Mesothelial cell of epicardium (in vitro differentiated cells): Measurements from ENCODE around the gene ADGRL4. TPM values are rescaled to one million over a fixed set of nuclear protein-coding genes. Genes with fewer than 3 reads are reported as not detected.

Source experiments
- DNase-seq, 2 experiments: peaks; one replicate each; pipeline ENCODE4 v3.0.0; 2021; ENCODE audit warnings: low spot score in 2 of 2; ENCODE audit not compliant: unreplicated experiment in 2 of 2
- H3K27ac Mint-ChIP-seq: 2 replicates; pipeline ENCODE4 v1.8.0; 2021; ENCODE audit warnings: mixed read lengths
- H3K27me3 Mint-ChIP-seq: 2 replicates; pipeline ENCODE4 v1.8.0; 2021; ENCODE audit warnings: low read depth, mixed read lengths
- H3K36me3 Mint-ChIP-seq: 2 replicates; pipeline ENCODE4 v1.8.0; 2021; ENCODE audit warnings: mixed read lengths
- H3K4me1 Mint-ChIP-seq: 2 replicates; pipeline ENCODE4 v1.8.0; 2021; ENCODE audit warnings: mixed read lengths
- H3K4me3 Mint-ChIP-seq: 2 replicates; pipeline ENCODE4 v1.8.0; 2021; ENCODE audit warnings: mild to moderate bottlenecking, moderate library complexity, mixed read lengths
- H3K9me3 Mint-ChIP-seq: 2 replicates; pipeline ENCODE4 v1.8.0; 2021; ENCODE audit warnings: mixed read lengths
- total RNA-seq: library from RNA; stranded (reverse); gene quantifications from 3 replicates; pipeline ENCODE4 v1.2.1, GENCODE V29; 2021
- TF ChIP-seq, protein P1 (sequence below): fragments of 200-600 bp; sonication (generic); IDR thresholded peaks from one replicate; pipeline ENCODE4 v1.5.0; 2021; ENCODE audit warnings: antibody characterized with exemption; ENCODE audit not compliant: unreplicated experiment

Gene ADGRL4
- total RNA-seq, 1 donor from 2014 or later, result 0.07 TPM

DNA sequence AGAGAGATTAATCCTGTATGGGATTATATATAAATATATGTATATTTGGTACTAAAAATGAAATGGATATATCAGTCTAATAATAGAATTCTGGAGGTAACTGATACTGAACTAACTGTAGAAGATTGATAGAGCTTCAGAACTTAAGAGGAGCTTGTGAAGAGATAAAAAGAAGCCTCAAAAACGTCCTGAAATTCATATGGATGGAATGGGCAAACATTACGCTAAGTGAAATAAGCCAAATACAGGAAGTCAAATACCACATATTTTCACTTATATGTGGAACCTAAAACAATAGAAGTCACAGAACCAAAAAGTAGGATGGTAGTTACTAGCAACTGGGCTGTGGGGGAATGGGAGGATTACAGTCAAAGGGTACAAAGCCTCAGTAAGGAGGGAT, 36.0 kb upstream of the ADGRL4 start:
- TF ChIP-seq, protein P1, sequence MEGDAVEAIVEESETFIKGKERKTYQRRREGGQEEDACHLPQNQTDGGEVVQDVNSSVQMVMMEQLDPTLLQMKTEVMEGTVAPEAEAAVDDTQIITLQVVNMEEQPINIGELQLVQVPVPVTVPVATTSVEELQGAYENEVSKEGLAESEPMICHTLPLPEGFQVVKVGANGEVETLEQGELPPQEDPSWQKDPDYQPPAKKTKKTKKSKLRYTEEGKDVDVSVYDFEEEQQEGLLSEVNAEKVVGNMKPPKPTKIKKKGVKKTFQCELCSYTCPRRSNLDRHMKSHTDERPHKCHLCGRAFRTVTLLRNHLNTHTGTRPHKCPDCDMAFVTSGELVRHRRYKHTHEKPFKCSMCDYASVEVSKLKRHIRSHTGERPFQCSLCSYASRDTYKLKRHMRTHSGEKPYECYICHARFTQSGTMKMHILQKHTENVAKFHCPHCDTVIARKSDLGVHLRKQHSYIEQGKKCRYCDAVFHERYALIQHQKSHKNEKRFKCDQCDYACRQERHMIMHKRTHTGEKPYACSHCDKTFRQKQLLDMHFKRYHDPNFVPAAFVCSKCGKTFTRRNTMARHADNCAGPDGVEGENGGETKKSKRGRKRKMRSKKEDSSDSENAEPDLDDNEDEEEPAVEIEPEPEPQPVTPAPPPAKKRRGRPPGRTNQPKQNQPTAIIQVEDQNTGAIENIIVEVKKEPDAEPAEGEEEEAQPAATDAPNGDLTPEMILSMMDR, result no peak
- Mint-ChIP-seq H3K4me3 (no peak overlapping the region), H3K9me3 (peaks cover 15% of the 10 kb centered on the region), H3K27me3 (no peaks in the 10 kb centered on the region), H3K4me1 (peaks cover 10% of the 10 kb centered on the region), H3K36me3 (peaks cover under 1% of the 10 kb centered on the region), H3K27ac (no peak overlapping the region)
- DNase-seq, result no peak

DNA sequence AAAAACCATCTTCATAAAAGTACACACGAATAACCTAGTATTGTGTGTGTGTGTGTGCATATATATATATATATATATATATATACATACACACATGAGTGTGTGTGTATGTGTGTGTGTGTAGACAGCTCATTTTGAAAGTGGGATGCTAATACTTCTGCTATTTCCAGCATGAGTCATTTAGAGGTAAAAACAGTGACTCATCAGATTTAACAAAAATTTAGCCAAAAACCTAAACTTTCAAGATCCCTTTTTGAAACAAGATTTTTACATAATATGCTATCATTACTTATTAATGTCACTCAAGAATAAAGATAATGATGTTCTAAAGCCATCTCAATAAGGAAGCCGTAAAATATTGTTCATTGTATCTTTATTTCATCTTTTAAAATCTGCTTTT, 35.6 kb upstream of the ADGRL4 start:
- Mint-ChIP-seq H3K27me3 (no peaks in the 10 kb centered on the region), H3K9me3 (peaks cover 19% of the 10 kb centered on the region), H3K36me3 (peaks cover 5% of the 10 kb centered on the region), H3K4me1 (peaks cover 10% of the 10 kb centered on the region), H3K4me3 (no peak overlapping the region), H3K27ac (no peak overlapping the region)
- DNase-seq, result no peak
- TF ChIP-seq, protein P1, result no peak

DNA sequence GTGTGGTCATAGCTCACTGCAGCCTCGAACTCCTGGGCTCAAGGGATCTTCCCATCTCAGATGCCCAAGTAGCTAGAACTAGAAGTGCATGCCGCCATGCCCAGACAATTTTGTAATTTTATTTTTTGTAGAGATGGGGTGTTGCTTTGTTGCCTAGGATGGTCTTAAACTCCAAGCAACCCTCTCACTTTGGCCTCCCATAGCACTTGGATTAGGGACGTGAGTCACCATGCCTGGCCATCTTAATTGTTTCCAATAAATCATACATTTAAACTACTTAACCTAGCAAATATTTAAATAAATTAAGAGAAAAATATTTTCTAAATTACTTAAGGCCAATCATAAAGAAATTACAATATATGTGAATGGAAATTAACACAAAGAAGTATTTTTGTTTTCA, 35.1 kb upstream of the ADGRL4 start:
- TF ChIP-seq, protein P1, result no peak
- DNase-seq, result no peak
- H3K9me3 Mint-ChIP-seq, result peaks cover 21% of the 10 kb centered on the region
- H3K4me3 Mint-ChIP-seq, result no peak overlapping the region
- no peak overlapping the region for H3K27ac Mint-ChIP-seq
- no peaks in the 10 kb centered on the region for H3K27me3 Mint-ChIP-seq
- H3K4me1 Mint-ChIP-seq, result peaks cover 10% of the 10 kb centered on the region
- peaks cover 5% of the 10 kb centered on the region for H3K36me3 Mint-ChIP-seq

DNA sequence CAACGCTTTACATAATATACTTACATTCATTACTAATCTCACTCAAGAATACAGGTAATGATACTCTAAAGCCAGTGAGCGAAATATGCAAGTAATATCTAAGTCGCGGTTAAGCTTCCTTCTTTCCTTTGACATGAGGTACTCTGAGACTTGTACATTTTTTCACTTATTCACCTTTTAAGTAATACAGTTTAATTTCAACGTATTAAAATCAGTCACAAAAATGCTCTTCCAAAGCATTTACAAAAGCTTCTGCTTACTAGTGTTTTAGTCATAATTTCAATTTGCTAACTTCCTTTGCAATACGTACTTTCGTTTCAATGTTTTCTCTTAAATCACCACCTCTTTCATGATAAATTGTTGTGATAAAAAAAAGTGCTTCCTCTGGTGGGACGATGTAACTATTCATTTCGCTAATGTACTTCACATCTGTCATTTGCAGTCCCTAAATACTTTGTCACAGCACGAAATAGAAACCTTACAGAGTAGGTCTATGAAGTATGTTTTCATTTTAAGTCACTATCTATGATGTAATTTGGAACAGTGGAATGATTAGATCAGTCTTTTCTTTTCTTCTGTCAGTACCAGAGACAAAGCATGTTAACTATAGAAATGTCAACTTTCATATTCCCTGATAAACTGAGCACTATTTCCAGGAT, 34.0 kb upstream of the ADGRL4 start:
- DNase-seq, result no peak
- no peaks in the 10 kb centered on the region for H3K27me3 Mint-ChIP-seq
- TF ChIP-seq, protein P1, result no peak
- no peak overlapping the region for H3K4me3 Mint-ChIP-seq
- peaks cover 32% of the 10 kb centered on the region for H3K9me3 Mint-ChIP-seq
- H3K4me1 Mint-ChIP-seq, result peaks cover 10% of the 10 kb centered on the region
- H3K27ac Mint-ChIP-seq, result no peak overlapping the region
- peaks cover 5% of the 10 kb centered on the region for H3K36me3 Mint-ChIP-seq

DNA sequence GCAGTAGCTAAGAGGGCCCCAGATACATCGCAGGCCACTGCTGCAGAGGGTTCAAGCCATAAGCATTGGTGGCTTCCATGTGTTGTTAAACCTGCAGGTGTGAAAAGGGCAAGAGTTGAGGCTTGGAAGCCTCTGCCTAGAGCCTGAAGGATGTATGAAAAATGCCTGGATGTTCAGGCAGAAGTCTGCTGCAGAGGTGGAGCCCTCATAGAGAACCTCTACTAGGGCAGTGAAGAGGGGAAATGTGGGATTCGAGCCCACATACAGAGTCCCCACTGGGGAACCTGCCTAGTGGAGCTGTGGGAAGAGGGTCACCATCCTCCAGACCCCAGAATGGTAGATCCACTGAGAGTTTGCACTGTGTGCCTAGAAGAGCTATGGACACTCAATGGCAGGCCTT, 30.6 kb upstream of the ADGRL4 start:
- no peak overlapping the region for H3K4me3 Mint-ChIP-seq
- peaks cover 4% of the 10 kb centered on the region for H3K4me1 Mint-ChIP-seq
- TF ChIP-seq, protein P1, result no peak
- no peaks in the 10 kb centered on the region for H3K27me3 Mint-ChIP-seq
- H3K27ac Mint-ChIP-seq, result no peak overlapping the region
- peaks cover 5% of the 10 kb centered on the region for H3K36me3 Mint-ChIP-seq
- H3K9me3 Mint-ChIP-seq, result peaks cover 32% of the 10 kb centered on the region
- DNase-seq, result no peak
